HFF-Myc (cell line): ENCODE results near the gene DKK3.

Experiments used
- DNase-seq: peaks from one replicate; pipeline ENCODE4 v3.0.0-alpha.2; 2011; ENCODE audit warnings: low read depth; ENCODE audit errors: extremely low read depth
- H3K4me3 ChIP-seq: replicated peaks from 2 replicates; pipeline ENCODE4 v1.5.1; 2011; ENCODE audit warnings: low read depth, mild to moderate bottlenecking, control low read depth, low read length
- CTCF ChIP-seq: IDR thresholded peaks from 2 replicates; pipeline ENCODE4 v1.5.1; 2012; ENCODE audit warnings: mild to moderate bottlenecking, low read depth, low read length, control low read depth; ENCODE audit errors: missing control alignments

The DKK3 gene

GRCh38 chr11:11973361-11973800 is 35.0 kb downstream of the DKK3 start:
- no peak overlapping the region for H3K4me3 ChIP-seq
- DNase-seq: no peak
- no peak for TF ChIP-seq CTCF

GRCh38 chr11:11972730-11973341 is 35.6 kb downstream of the DKK3 start:
- no peak overlapping the region for H3K4me3 ChIP-seq
- TF ChIP-seq CTCF: no peak
- DNase-seq: no peak

- no peak overlapping the region for H3K4me3 ChIP-seq
- no peak for TF ChIP-seq CTCF
- no peak for DNase-seq
Measured at GRCh38 chr11:11971906-11972547, 36.4 kb downstream of the DKK3 start.

- TF ChIP-seq CTCF: no peak
- H3K4me3 ChIP-seq: no peak overlapping the region
- DNase-seq: no peak
Measured at GRCh38 chr11:11970556-11970955, 37.9 kb downstream of the DKK3 start.

GRCh38 chr11:11969380-11970215 is 38.8 kb downstream of the DKK3 start:
- DNase-seq: no peak
- no peak overlapping the region for H3K4me3 ChIP-seq
- TF ChIP-seq CTCF: no peak

- peak; percentile 92 for DNase-seq
- no peak overlapping the region for H3K4me3 ChIP-seq
- TF ChIP-seq CTCF: no peak
Measured at GRCh38 chr11:11968511-11969280, 39.7 kb downstream of the DKK3 start.
